IMR-90 (cell line): Measurements from ENCODE around the gene CAP2. TPM values are rescaled to one million over a fixed set of nuclear protein-coding genes. Genes with fewer than 3 reads are reported as not detected.
"Not testable (repeated sequence)": the region's sequence is repeated elsewhere in the genome, so short reads cannot be mapped to it uniquely, and the experiment has no call there.

Source experiments
- ATAC-seq: fragments of 200-7000 bp; cut with Tn5 transposase; 2 replicates; pipeline ENCODE4 v1.9.1; 2020; ENCODE audit warnings: low read depth, mild to moderate bottlenecking, moderate library complexity
- BruUV-seq: library from RNA; stranded (reverse); fragments of 400-500 nt; replicated peaks from 2 replicates; lab custom pipeline; 2021; lab: Mats Ljungman, UMichigan
- CTCF ChIA-PET: fragments of 300-600 bp; formaldehyde crosslinking; extraction: SDS; loops from one replicate; lab custom pipeline; 2021; ENCODE audit warnings: antibody characterized with exemption; lab: Yijun Ruan, JAX
- POLR2A ChIA-PET: fragments of 300-600 bp; sonication (Branson Sonifier 250); formaldehyde crosslinking; loops from one replicate; lab custom pipeline; 2022; ENCODE audit warnings: antibody characterized with exemption; ENCODE audit not compliant: unreplicated experiment; lab: Charles Lee
- DNase-seq: peaks from one replicate; pipeline ENCODE4 v3.0.0; 2013
- H2AFZ ChIP-seq: replicated peaks from 2 replicates; pipeline ENCODE3; 2013; ENCODE audit warnings: low read length, mild to moderate bottlenecking; ENCODE audit not compliant: poor library complexity
- H2AK5ac ChIP-seq: 2 replicates; pipeline ENCODE4 v1.6.1; 2013; ENCODE audit warnings: low read depth, low read length, inconsistent platforms
- H2AK9ac ChIP-seq: replicated peaks from 2 replicates; pipeline ENCODE3; 2013; ENCODE audit warnings: mild to moderate bottlenecking, low read depth, low read length, moderate library complexity; ENCODE audit not compliant: poor library complexity
- H2BK120ac ChIP-seq: 2 replicates; pipeline ENCODE4 v1.6.1; 2013; ENCODE audit warnings: low read depth, low read length, inconsistent platforms
- H2BK15ac ChIP-seq: 3 replicates; pipeline ENCODE4 v1.6.1; 2013; ENCODE audit warnings: low read depth, low read length, inconsistent platforms
- H2BK20ac ChIP-seq: 2 replicates; pipeline ENCODE4 v1.6.1; 2013; ENCODE audit warnings: low read depth, mild to moderate bottlenecking, inconsistent platforms, low read length, moderate library complexity
- H2BK5ac ChIP-seq: 2 replicates; pipeline ENCODE4 v1.6.1; 2013; ENCODE audit warnings: mild to moderate bottlenecking, low read depth, low read length, inconsistent platforms; ENCODE audit not compliant: poor library complexity, severe bottlenecking
- H3K14ac ChIP-seq: replicated peaks from 2 replicates; pipeline ENCODE4 v1.6.1; 2013; ENCODE audit warnings: low read depth, low read length, inconsistent platforms
- H3K18ac ChIP-seq: 2 replicates; pipeline ENCODE4 v1.6.1; 2013; ENCODE audit warnings: low read depth, low read length, control low read depth
- H3K23ac ChIP-seq: 2 replicates; pipeline ENCODE4 v1.6.1; 2013; ENCODE audit warnings: low read depth, low read length, inconsistent platforms
- H3K27ac ChIP-seq: 2 replicates; pipeline ENCODE4 v1.5.1; 2013; ENCODE audit warnings: mild to moderate bottlenecking, control low read depth, low read length; ENCODE audit not compliant: insufficient read depth
- H3K27me3 ChIP-seq: 2 replicates; pipeline ENCODE4 v1.6.1; 2013; ENCODE audit warnings: low read length; ENCODE audit not compliant: control insufficient read depth, insufficient read depth
- H3K36me3 ChIP-seq: 2 replicates; pipeline ENCODE4 v1.6.1; 2013; ENCODE audit warnings: low read length, mixed read lengths; ENCODE audit not compliant: control insufficient read depth, insufficient read depth
- H3K4ac ChIP-seq: 2 replicates; pipeline ENCODE4 v1.6.1; 2013; ENCODE audit warnings: low read depth, low read length, inconsistent platforms
- H3K4me1 ChIP-seq: 2 replicates; pipeline ENCODE4 v1.6.1; 2013; ENCODE audit warnings: low read length, mixed read lengths; ENCODE audit not compliant: control insufficient read depth, insufficient read depth
- H3K4me2 ChIP-seq: 2 replicates; pipeline ENCODE4 v1.6.1; 2013; ENCODE audit warnings: low read depth, mild to moderate bottlenecking, control low read depth, low read length, moderate library complexity
- H3K4me3 ChIP-seq: 2 replicates; pipeline ENCODE4 v1.5.1; 2013; ENCODE audit warnings: low read depth, mild to moderate bottlenecking, control low read depth, low read length, moderate library complexity; ENCODE audit not compliant: insufficient read depth
- H3K56ac ChIP-seq: 2 replicates; pipeline ENCODE4 v1.6.1; 2013; ENCODE audit warnings: low read length, inconsistent platforms; ENCODE audit not compliant: insufficient read depth; ENCODE audit errors: extremely low read depth
- H3K79me1 ChIP-seq, 2 experiments: 2 replicates each; pipeline ENCODE4 v1.6.1; 2013; ENCODE audit warnings: low read length in 2 of 2, inconsistent platforms in 1 of 2, low read depth in 1 of 2
- H3K9ac ChIP-seq: 2 replicates; pipeline ENCODE4 v1.6.1; 2013; ENCODE audit warnings: low read depth, low read length, control low read depth
- H3K9me1 ChIP-seq: 2 replicates; pipeline ENCODE4 v1.6.1; 2013; ENCODE audit warnings: low read length, inconsistent platforms; ENCODE audit not compliant: insufficient read depth
- H3K9me3 ChIP-seq: 2 replicates; pipeline ENCODE4 v1.6.1; 2013; ENCODE audit warnings: low read length; ENCODE audit not compliant: control insufficient read depth, insufficient read depth
- H4K20me1 ChIP-seq: 2 replicates; pipeline ENCODE4 v1.6.1; 2013; ENCODE audit warnings: low read length, inconsistent platforms; ENCODE audit not compliant: insufficient read depth
- H4K5ac ChIP-seq: 2 replicates; pipeline ENCODE4 v1.6.1; 2013; ENCODE audit warnings: mild to moderate bottlenecking, low read depth, low read length, control low read depth
- H4K8ac ChIP-seq, 2 experiments: 2 replicates each; pipeline ENCODE4 v1.6.1; 2013; ENCODE audit warnings: low read depth in 2 of 2, low read length in 2 of 2, control low read depth in 1 of 2, inconsistent platforms in 1 of 2
- H4K91ac ChIP-seq: 2 replicates; pipeline ENCODE4 v1.6.1; 2013; ENCODE audit warnings: low read depth, low read length, inconsistent platforms; ENCODE audit not compliant: insufficient read depth
- CEBPB ChIP-seq: IDR thresholded peaks from 2 replicates; pipeline ENCODE4 v1.6.1; 2012; ENCODE audit warnings: low read depth, low read length, improper control_type of control experiment
- CHD1 ChIP-seq: IDR thresholded peaks from 2 replicates; pipeline ENCODE4 v1.6.1; 2012; ENCODE audit warnings: low read depth, low read length, improper control_type of control experiment
- FOS ChIP-seq: fragments of 150-350 bp; IDR thresholded peaks from 2 replicates; pipeline ENCODE4 v1.6.1; 2016; ENCODE audit warnings: low read depth, low read length
- MAFK ChIP-seq: IDR thresholded peaks from 2 replicates; pipeline ENCODE4 v1.6.1; 2012; ENCODE audit warnings: low read depth, low read length, improper control_type of control experiment
- WGBS, 2 experiments: methylation state at CpG; one replicate each; pipeline versions ENCODE4 v1.1.5 to v1.1.7; 2013; ENCODE audit warnings: missing lambda C conversion rate in 2 of 2; ENCODE audit not compliant: insufficient read length in 1 of 2; ENCODE audit errors: extremely low coverage in 2 of 2; 5-methylcytosine and 5-hydroxymethylcytosine counted together
- dilution Hi-C: fragments of 300-500 bp; cut with HindIII; formaldehyde crosslinking; loops from one replicate; pipeline ENCODE4 v1.14.3; 2018; ENCODE audit warnings: low sequenced_read_pairs; ENCODE audit not compliant: unreplicated experiment
- in situ Hi-C: fragments of 300-500 bp; cut with MboI; formaldehyde crosslinking; loops from 3 replicates; pipeline ENCODE4 v1.14.3; 2019; ENCODE audit warnings: low sequenced_read_pairs, inconsistent platforms, mixed read lengths
- intact Hi-C: fragments of 100-400 bp; cut with micrococcal nuclease; formaldehyde crosslinking; loops from 2 replicates; pipeline ENCODE4 v1.10.0; 2022
- polyA plus RNA-seq, 3 experiments: library from polyadenylated mRNA; depleted of rRNA; stranded (reverse); fragments of >200 nt; gene quantifications; 2 replicates each; pipeline ENCODE4 v1.2.3, GENCODE V29; 2012; ENCODE audit warnings: low replicate concordance in 1 of 3
- total RNA-seq: library from RNA; depleted of rRNA; stranded (reverse); fragments of >200 nt; gene quantifications from 2 replicates; pipeline ENCODE4 v1.2.3, GENCODE V29; 2012

CAP2 gene
- total and polyA plus RNA-seq, 2 of the 4 experiments (the other 2 are of a cell fraction) = 14.5 to 27.5 TPM

DNA sequence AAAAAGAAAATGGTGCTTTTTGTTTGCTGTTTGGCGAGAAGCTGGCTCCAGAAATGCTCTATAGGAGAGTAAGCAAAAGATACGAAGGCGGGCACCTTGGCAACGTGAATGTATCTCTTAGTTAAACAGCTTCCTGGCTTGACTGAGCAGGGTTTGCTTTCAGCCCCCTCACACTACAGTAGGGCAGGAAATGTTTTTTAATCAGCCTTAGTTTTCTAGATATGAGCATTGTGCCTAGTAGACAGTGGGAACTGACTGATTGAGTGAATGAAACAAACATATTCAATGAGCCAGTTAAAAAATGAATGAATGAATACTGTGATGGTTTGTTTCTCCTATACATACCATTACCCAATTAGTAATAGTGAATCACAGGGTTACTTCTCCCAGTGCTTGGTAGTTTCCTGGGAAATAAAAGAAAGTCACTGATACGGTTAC, 19.9 kb downstream of the CAP2 start:
- H3K27me3 ChIP-seq = no peaks in the 10 kb centered on the region
- peak overlapping the region; percentile 61 for H3K4ac ChIP-seq
- peak overlapping the region; percentile 15; the same call in 1 of the 2 replicates for H3K4me2 ChIP-seq
- H4K91ac ChIP-seq = no peak overlapping the region
- no peak overlapping the region for H3K23ac ChIP-seq
- peak; percentile 91 for DNase-seq
- H3K4me3 ChIP-seq = no peak overlapping the region
- no peak overlapping the region for H2AK9ac ChIP-seq
- no peak overlapping the region for H3K56ac ChIP-seq
- no peaks in the 10 kb centered on the region for H3K36me3 ChIP-seq
- intact Hi-C loops = no loop called here
- TF ChIP-seq FOS (peak; percentile 76), MAFK (0 out of 2 replicates have a peak, but pooled peaks have one; percentile 36), CHD1 (no peak), CEBPB (peak; percentile 62)
- no peak overlapping the region for H4K5ac ChIP-seq
- no peak overlapping the region; the same call in 2 of the 3 replicates for H2BK15ac ChIP-seq
- peak overlapping the region; percentile 56 for H2AK5ac ChIP-seq
- WGBS, 2 experiments = no CpG with 5 or more reads among the region's 5 CpGs
- ChIA-PET CTCF (interaction anchor here (0.7 kb wide), 1 partner anchor 791 kb away, joined by 4 read pairs; no protein-coding TSS in a partner anchor), POLR2A (interaction anchor here (0.5 to 0.8 kb wide), 2 partner anchors 19 to 83 kb away, joined by 3 to 5 read pairs; no protein-coding TSS in a partner anchor)
- peak overlapping the region; percentile 60; the same call in 1 of the 2 replicates for H2BK120ac ChIP-seq
- no peak overlapping the region for H3K18ac ChIP-seq
- 0 out of 2 replicates have a peak, but pooled peaks cover 3% of the 10 kb centered on the region for H3K9me3 ChIP-seq
- peaks cover 23 to 77% of the 10 kb centered on the region in 2 experiments for H3K79me1 ChIP-seq
- peaks cover 17% of the 10 kb centered on the region for H3K4me1 ChIP-seq
- H3K9ac ChIP-seq = no peak overlapping the region
- H2AFZ ChIP-seq = no peak overlapping the region
- BruUV-seq = no TSS peak
- H4K8ac ChIP-seq = peak overlapping the region in 1 of 2 experiments; percentile 75; a peak in 1 of 4 replicates
- peak overlapping the region; percentile 66 for H2BK20ac ChIP-seq
- dilution Hi-C loops = no loop called here
- peak; percentile 62 for ATAC-seq
- peak overlapping the region; percentile 43 for H3K27ac ChIP-seq
- H3K14ac ChIP-seq = peak overlapping the region; percentile 85
- in situ Hi-C loops = no loop called here
- peaks cover 20% of the 10 kb centered on the region for H3K9me1 ChIP-seq
- H4K20me1 ChIP-seq = peaks cover 9% of the 10 kb centered on the region; the same call in 1 of the 2 replicates
- peak overlapping the region; percentile 69 for H2BK5ac ChIP-seq

DNA sequence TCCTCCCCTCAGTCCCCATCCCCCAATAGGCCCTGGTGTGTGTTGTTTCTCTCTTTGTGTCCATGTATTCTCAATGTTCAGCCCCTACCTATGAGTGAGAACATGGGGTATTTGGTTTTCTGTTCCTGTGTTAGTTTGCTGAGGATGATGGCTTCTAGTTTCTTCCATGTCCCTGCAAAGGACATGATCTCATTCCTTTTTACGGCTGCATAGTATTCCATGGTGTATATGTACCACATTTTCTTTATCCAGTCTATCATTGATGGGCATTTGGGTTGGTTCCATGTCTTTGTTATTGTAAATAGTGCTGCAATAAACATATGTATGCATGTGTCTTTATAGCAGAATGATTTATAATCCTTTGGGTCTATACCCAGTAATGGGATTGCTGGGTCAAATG, 21.0 kb downstream of the CAP2 start:
- H3K4me3 ChIP-seq, BruUV-seq, H4K5ac ChIP-seq, H4K8ac ChIP-seq, H3K4me2 ChIP-seq, H3K27me3 ChIP-seq, H2AFZ ChIP-seq, H3K18ac ChIP-seq, intact Hi-C loops, H2BK20ac ChIP-seq, H3K9ac ChIP-seq, H2BK5ac ChIP-seq, DNase-seq, H2AK9ac ChIP-seq, H2BK15ac ChIP-seq, H3K56ac ChIP-seq, ATAC-seq, POLR2A ChIA-PET, in situ Hi-C loops, H2BK120ac ChIP-seq, H3K23ac ChIP-seq, H3K36me3 ChIP-seq, H3K9me3 ChIP-seq, H3K27ac ChIP-seq, dilution Hi-C loops: not testable (repeated sequence)
- peak overlapping the region; percentile 44; the same call in 1 of the 2 replicates for H3K4ac ChIP-seq
- peak overlapping the region; percentile 31; the same call in 1 of the 2 replicates for H3K14ac ChIP-seq
- peaks cover 29 to 79% of the 10 kb centered on the region in 2 experiments for H3K79me1 ChIP-seq
- H4K91ac ChIP-seq = peak overlapping the region; percentile 45; the same call in 1 of the 2 replicates
- peak overlapping the region; percentile 60; the same call in 1 of the 2 replicates for H2AK5ac ChIP-seq
- H3K4me1 ChIP-seq = peaks cover 22% of the 10 kb centered on the region
- no CpG with 5 or more reads among the region's 1 CpG for WGBS, 2 experiments
- CTCF ChIA-PET = interaction anchor here (0.5 kb wide), 1 partner anchor 58 kb away, joined by 4 read pairs; no protein-coding TSS in a partner anchor
- H3K9me1 ChIP-seq = peaks cover 20% of the 10 kb centered on the region
- H4K20me1 ChIP-seq = peaks cover 11% of the 10 kb centered on the region; the same call in 1 of the 2 replicates
